Sigmoid colon (tissue), 7 donors: ENCODE measurements around the gene CSAG1. TPM values are rescaled to one million over a fixed set of nuclear protein-coding genes. Genes with fewer than 3 reads are reported as not detected.
"Not testable (repeated sequence)": the region's sequence is repeated elsewhere in the genome, so short reads cannot be mapped to it uniquely, and the experiment has no call there.

Source experiments
- DNase-seq: peaks from one replicate; pipeline ENCODE4 v3.0.0-alpha.2; 2019
- H3K27ac ChIP-seq, 4 donors: fragments of 200-600 bp; sonication (generic); one replicate each; pipeline ENCODE4 v1.5.1; 2016 to 2019; ENCODE audit warnings: mild to moderate bottlenecking in 1 of 4
- H3K27me3 ChIP-seq, 3 donors: fragments of 200-600 bp; sonication (generic); one replicate each; pipeline ENCODE4 v1.5.1; 2019; ENCODE audit warnings: mild to moderate bottlenecking in 1 of 3
- H3K36me3 ChIP-seq, 4 donors: fragments of 200-600 bp; sonication (generic); one replicate each; pipeline ENCODE4 v1.5.1; 2016 to 2019
- H3K4me1 ChIP-seq, 4 donors: fragments of 200-600 bp; sonication (generic); one replicate each; pipeline ENCODE4 v1.5.1; 2017 to 2019
- H3K4me3 ChIP-seq, 4 donors: fragments of 200-600 bp; sonication (generic); one replicate each; pipeline ENCODE4 v1.5.1; 2017 to 2019; ENCODE audit warnings: mild to moderate bottlenecking in 2 of 4, moderate library complexity in 1 of 4
- H3K9me3 ChIP-seq, 4 donors: fragments of 200-600 bp in 3 of 4; sonication (generic) in 3 of 4; one replicate each; pipeline versions ENCODE4 v1.5.1 to v1.6.1; 2013 to 2019
- WGBS, 2 donors: extraction: QIAGEN DNeasy Blood & Tissue Kit; methylation state at CpG; one replicate each; pipeline ENCODE4 v1.1.7; 2013; 5-methylcytosine and 5-hydroxymethylcytosine counted together
- intact Hi-C: fragments of 100-400 bp; cut with DNase I; formaldehyde crosslinking; loops from one replicate; pipeline ENCODE4 v1.15.1; 2023
- polyA plus RNA-seq, 3 donors: library from polyadenylated mRNA; stranded (reverse); fragments of 200-250 nt; gene quantifications; one replicate each; pipeline ENCODE4 v1.2.3, GENCODE V29; 2013
- total RNA-seq, 4 donors: library from RNA; depleted of rRNA; stranded (reverse); fragments of >200 nt; gene quantifications; one replicate each; pipeline ENCODE4 v1.1.0, GENCODE V29; 2016
- donor health status: healthy with polysubstance abuse.
- donor health status: Bipolar disorder and iron deficiency.
- donor health status: healthy.

Gene CSAG1
- total and polyA plus RNA-seq, 7 donors, result not detected

GRCh38 chrX:152713195-152713594 is 20.3 kb downstream of the CSAG1 start:
- H3K36me3 ChIP-seq, H3K4me1 ChIP-seq, H3K27ac ChIP-seq, H3K9me3 ChIP-seq, intact Hi-C loops, H3K27me3 ChIP-seq, DNase-seq, H3K4me3 ChIP-seq: not testable (repeated sequence)
- WGBS, 2 donors, result no CpG with 5 or more reads among the region's 5 CpGs

- no CpG with 5 or more reads among the region's 2 CpGs for WGBS, 2 donors
- H3K27ac ChIP-seq, H3K36me3 ChIP-seq, H3K4me1 ChIP-seq, H3K27me3 ChIP-seq, intact Hi-C loops, H3K9me3 ChIP-seq, DNase-seq, H3K4me3 ChIP-seq: not testable (repeated sequence)
Measured at GRCh38 chrX:152709173-152709572, 24.3 kb downstream of the CSAG1 start, which contains the start of gene CSAG2. TSS of gene CSAG2 (minus strand) at chrX:152709273. CDS start at chrX:152709112, 161 bp downstream.

- H3K9me3 ChIP-seq, intact Hi-C loops, H3K4me1 ChIP-seq, H3K4me3 ChIP-seq, DNase-seq, H3K27ac ChIP-seq, H3K27me3 ChIP-seq, H3K36me3 ChIP-seq: not testable (repeated sequence)
- 85 to 86% methylated on average over 4 of the region's 7 CpGs for WGBS, 2 donors
Measured at GRCh38 chrX:152706500-152706899, 27.0 kb downstream of the CSAG1 start.

GRCh38 chrX:152700390-152700789 is 33.1 kb downstream of the CSAG1 start:
- H3K27me3 ChIP-seq, H3K9me3 ChIP-seq, H3K27ac ChIP-seq, DNase-seq, intact Hi-C loops, H3K4me3 ChIP-seq, H3K36me3 ChIP-seq, H3K4me1 ChIP-seq: not testable (repeated sequence)
- 89 to 95% methylated on average over 4 of the region's 5 CpGs for WGBS, 2 donors

- intact Hi-C loops, H3K27ac ChIP-seq, H3K36me3 ChIP-seq, H3K4me3 ChIP-seq, H3K27me3 ChIP-seq, H3K9me3 ChIP-seq, H3K4me1 ChIP-seq, DNase-seq: not testable (repeated sequence)
- 73 to 76% methylated on average over 4 to 6 of the region's 34 CpGs for WGBS, 2 donors
Measured at GRCh38 chrX:152697952-152698931, 35.3 kb downstream of the CSAG1 start, which contains the start of gene MAGEA3. TSS of gene MAGEA3 (plus strand) at chrX:152698794. CDS start at chrX:152700833, 2,039 bp downstream.

GRCh38 chrX:152681012-152681411 is 52.5 kb downstream of the CSAG1 start:
- DNase-seq, H3K9me3 ChIP-seq, intact Hi-C loops, H3K4me1 ChIP-seq, H3K4me3 ChIP-seq, H3K27me3 ChIP-seq, H3K27ac ChIP-seq, H3K36me3 ChIP-seq: not testable (repeated sequence)
- no CpG with 5 or more reads among the region's 3 CpGs for WGBS, 2 donors

Other genes with a start within 250 kb of the CSAG1 start
- under 1 TPM in 1 of 4 donors, not detected in 3; under 0.01 TPM for gene GABRQ, start 95.8 kb downstream of the CSAG1 start, total RNA-seq
- gene GABRQ, start 95.8 kb downstream of the CSAG1 start, polyA plus RNA-seq, result under 1 TPM in 1 of 3 donors, not detected in 2; 0.06 TPM
- gene MAGEA3, start 34.9 kb downstream of the CSAG1 start, total RNA-seq, result not detected
- not detected for gene MAGEA3, start 34.9 kb downstream of the CSAG1 start, polyA plus RNA-seq
- gene CSAG2, start 24.4 kb downstream of the CSAG1 start, total RNA-seq, result not detected
- not detected for gene CSAG2, start 24.4 kb downstream of the CSAG1 start, polyA plus RNA-seq
- not detected for gene MAGEA2B, start 19.1 kb downstream of the CSAG1 start, total RNA-seq
- not detected for gene MAGEA2B, start 19.1 kb downstream of the CSAG1 start, polyA plus RNA-seq
- not detected for gene MAGEA12, start within 50 bp of the CSAG1 start, total RNA-seq
- not detected for gene MAGEA12, start within 50 bp of the CSAG1 start, polyA plus RNA-seq
- not detected for gene MAGEA2, start 20.1 kb upstream of the CSAG1 start, total RNA-seq
- gene MAGEA2, start 20.1 kb upstream of the CSAG1 start, polyA plus RNA-seq, result not detected
- not detected for gene CSAG3, start 25.5 kb upstream of the CSAG1 start, total RNA-seq
- not detected for gene CSAG3, start 25.5 kb upstream of the CSAG1 start, polyA plus RNA-seq
- not detected for gene MAGEA6, start 36.0 kb upstream of the CSAG1 start, total RNA-seq
- gene MAGEA6, start 36.0 kb upstream of the CSAG1 start, polyA plus RNA-seq, result not detected
- gene CETN2, start 97.0 kb upstream of the CSAG1 start, total RNA-seq, result 10 to 100 TPM; 44.3 to 56.4 (median 48.4) TPM
- 10 to 100 TPM; 22.7 to 32.4 (median 26.2) TPM for gene CETN2, start 97.0 kb upstream of the CSAG1 start, polyA plus RNA-seq
- 1 to 10 TPM; 6.1 to 9.9 (median 8.4) TPM for gene NSDHL, start 97.3 kb upstream of the CSAG1 start, total RNA-seq
- 10 to 100 TPM; 11.8 to 32.5 (median 14.4) TPM for gene NSDHL, start 97.3 kb upstream of the CSAG1 start, polyA plus RNA-seq
- gene ZNF185, start 164.3 kb upstream of the CSAG1 start, total RNA-seq, result 1 to 10 TPM in 3 of 4 donors, under 1 TPM in 1; 0.55 to 3.8 (median 2.6) TPM
- 1 to 10 TPM; 1.8 to 4.2 (median 2.3) TPM for gene ZNF185, start 164.3 kb upstream of the CSAG1 start, polyA plus RNA-seq